ENCODE measurements around the gene HMCES.
A peak's percentile ranks its signal among the peaks of the same experiment; 100 is the strongest.
"Not testable (repeated sequence)": the region's sequence is repeated elsewhere in the genome, so short reads cannot be mapped to it uniquely, and the experiment has no call there.

The HMCES gene

DNA sequence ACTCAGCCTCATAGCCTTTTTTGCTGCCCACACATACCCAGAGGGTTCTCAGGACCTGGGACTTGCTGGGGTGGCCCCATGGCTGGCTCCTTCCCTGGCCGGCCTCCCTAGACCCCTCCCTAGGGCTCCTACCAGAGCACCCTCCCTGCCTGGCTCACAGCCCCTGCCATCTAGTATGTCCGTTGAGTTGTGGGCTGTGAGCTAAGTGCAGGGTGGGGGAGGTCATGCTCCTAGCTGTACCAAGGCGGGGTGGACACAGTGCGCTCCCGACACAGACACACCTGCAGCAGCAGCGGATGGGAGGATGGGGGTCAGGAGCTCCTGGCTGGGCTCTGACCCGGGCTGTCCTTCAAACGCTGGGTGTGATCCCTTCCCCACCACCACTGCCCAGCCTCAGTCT is 41.6 kb downstream of the HMCES start:
- DNase-seq (ENCODE audit: low read depth in 2 of 2), result no peak

DNA sequence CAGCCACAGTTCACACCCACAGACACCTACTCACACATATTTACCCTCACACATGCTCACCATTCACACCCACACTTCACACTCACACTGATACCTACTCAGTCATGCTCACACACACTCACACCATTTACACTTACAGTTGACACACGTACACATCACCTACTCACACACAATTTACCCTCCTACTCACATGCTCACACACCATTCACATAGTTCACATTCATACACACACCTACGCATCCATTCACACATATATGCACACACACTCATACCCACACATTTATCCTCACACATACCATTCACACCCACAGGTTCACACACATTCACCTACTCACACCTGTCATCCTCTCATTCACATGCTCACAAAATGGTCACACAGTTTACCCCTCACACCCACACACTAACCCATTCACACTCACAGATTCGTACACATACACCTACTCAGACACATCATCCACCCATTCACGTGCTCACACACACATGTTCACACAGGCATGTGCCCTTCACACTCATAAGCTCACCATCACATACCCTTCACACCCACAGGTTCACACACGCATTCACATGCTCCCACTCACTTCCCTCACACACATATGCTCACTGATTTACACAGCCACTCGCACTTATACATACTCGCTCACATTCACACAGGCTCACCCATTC is 42.3 kb downstream of the HMCES start:
- no peak for DNase-seq (ENCODE audit: low read depth in 2 of 2)

DNA sequence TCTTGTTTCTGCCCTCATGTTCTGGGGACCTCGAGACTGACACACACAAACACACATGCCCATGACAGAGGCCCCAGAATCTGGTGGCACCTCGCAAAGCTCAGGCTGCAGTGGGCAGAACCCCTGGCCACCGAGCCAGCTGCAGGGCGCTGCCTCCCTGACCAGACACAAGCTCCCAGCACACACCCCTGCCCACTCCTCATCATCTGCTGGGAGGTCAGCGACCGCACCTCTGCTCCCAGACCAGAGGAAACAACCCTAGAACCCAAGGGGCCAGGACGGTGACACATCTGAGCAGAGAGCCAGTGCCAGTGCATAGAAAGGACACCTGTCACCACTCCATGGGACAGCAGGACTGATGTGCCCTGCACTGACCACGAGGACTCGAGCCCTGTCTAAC is 43.2 kb downstream of the HMCES start:
- no peak for DNase-seq (ENCODE audit: low read depth in 2 of 2)

DNA sequence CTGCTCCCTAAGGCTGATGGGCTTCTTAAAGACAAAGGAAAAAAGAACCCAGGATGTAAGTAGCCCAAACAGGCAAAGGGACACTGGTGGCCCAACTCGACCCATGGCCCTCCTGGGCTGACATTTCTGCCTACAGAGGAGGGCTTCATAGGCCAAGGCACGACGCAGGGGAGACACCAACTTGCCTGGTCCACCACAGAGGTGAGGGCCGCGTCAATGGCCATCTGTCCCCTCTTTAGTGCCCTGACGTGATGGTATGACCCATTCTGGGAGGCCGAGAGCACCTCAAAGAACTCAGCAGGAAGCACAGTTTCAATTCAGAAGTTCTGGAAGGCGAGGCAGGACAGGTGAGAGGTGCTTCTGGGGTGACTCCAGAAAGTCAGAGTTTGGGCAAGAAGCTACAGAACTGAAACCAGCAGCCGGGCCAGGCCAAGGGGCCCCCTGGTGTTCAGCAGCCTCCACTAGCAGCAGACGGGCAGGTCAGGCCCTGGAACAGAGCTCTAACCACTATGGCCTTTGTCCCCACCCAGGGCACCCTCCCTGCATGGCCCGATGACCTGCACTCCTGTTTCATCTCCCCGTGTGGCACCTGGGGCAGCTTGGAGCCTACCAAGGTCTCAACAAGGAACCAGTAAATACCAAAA is 45.1 kb downstream of the HMCES start:
- no peak for DNase-seq (ENCODE audit: low read depth in 2 of 2)

DNA sequence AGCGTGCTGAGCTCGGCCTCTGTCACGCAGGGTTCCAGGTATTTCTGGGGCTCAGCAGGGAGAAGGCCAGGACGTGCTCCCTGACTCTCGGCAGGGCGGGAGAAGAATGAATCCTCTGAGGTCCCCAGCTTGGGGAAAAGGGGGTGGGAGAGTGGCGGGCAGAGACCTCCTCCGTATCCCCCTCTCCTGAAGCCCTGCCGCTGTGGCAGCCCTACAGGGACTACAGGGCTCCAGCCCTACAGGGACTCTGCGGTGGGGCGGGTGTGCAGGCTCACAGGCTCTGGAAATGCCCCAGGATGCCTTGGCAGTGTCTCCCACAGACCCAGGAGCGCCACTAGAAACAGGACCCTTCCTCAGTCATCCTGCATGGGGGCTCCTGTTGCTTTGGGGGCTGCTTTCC is 46.2 kb downstream of the HMCES start:
- no peak for DNase-seq (ENCODE audit: low read depth in 2 of 2)

DNA sequence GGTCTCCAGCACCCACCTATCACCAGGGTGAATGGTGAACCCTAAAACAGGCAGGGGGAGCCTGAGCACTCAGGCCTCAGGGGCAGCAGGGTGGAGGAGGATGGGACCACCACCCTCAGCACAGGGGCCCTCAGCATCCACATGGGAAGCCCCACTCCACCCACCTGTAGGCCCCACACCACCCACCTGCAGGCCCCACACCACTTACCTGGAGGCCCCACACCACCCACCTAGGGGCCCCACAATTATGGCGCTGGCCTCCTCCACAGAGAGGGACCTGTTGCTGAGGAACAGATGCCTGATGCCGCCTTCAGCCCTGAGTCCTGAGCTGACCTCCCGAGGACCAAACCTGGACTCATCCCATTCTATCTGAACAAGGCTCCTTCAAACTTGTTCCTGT is 46.7 kb downstream of the HMCES start:
- no peak for DNase-seq (ENCODE audit: low read depth in 2 of 2)

DNA sequence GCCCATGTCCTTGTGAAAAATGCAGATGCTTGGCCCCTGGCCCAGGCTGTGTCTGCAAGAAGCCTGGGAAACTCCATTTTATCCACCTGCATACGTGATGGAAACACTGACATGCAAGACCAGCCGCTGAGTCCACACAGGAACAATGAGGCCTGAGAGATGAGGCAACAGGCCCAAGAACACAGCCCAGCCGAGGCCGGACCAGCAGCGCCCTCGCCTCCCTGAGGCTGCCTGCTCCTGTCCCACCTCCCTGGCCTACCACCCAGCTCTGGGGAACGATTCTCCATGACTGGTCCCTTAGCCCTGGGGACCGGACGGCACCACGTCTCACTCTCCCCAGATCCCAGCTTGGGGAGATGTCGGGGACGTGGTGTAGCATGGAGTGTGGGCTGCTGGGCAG is 47.5 kb downstream of the HMCES start:
- no peak for DNase-seq (ENCODE audit: low read depth in 2 of 2)

DNA sequence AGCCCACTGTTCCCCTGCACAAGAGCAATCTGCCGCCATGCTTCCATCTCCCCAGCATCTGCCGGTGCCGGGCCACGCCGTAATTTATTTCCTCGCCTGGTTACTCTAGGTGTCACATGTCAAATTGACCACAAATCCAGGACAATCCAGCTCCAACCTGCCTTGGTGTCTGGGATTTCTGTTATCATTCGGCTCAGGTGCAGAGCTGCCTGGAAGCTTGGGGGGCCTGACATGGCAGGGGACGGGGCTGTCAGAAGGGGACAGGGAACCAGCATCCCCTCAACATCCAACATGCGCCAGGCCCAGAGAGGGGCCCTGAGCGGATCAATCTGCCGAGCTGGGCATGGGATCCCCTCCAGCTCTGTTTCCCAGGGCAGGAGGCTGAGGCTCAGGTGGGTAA is 47.9 kb downstream of the HMCES start:
- no peak for DNase-seq (ENCODE audit: low read depth in 2 of 2)

DNA sequence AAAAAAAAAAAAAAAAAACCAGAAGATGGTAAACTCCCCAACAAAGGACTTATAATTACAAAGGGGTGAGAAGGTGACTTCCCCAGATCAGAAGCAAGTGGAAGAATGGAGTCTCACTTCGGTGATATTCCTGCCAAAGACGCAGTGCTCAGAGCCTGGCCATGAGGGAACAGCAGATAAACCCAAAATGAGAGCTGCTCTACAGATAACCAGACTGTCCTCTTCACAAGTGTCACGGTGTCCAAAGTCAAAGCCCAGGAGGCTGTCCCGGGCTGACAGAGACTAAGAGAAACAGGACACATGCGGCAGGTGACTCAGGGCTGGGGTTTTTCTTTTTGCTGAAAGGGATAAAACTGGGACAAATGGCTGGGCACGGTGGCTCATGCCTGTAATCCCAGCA is 48.8 kb downstream of the HMCES start:
- no peak for DNase-seq (ENCODE audit: low read depth in 2 of 2)

DNA sequence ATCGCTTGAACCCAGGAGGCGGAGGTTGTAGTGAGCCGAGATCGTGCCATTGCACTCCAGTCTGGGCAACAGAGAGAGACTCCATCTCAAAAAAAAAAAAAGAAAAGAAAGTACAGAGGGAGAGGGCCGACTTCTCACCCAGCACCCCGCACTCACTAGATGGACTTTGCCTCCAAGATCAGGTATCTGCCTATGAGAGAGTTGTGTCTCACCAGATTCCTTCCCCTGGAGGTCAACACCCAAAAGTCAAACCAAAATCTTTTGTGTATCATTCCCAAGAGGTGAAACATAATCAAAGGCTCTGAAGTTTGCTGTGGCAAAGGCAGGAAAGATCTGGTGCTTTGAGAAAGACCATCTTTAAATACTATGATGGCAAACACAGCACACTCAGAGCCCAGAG is 51.2 kb downstream of the HMCES start:
- no peak for DNase-seq (ENCODE audit: low read depth in 2 of 2)

DNA sequence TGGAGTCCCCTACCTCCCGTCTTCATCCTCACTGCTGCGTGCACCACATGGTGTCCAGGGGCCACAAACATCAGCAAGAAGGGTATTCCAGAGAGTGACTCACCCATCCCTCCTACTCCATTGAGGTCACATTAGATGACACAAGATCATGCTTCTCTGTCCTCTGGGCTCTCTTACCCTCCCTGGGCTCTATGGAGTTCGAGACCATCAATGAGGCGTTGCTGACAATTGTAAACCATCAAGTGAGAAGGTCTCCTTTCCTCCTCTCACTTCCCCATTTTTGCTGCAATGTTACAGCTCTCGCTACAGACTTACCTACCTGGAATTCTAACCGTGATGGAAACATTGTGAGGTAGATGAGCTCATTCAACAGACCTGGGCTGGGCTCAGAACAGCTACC is 51.7 kb downstream of the HMCES start:
- no peak for DNase-seq (ENCODE audit: low read depth in 2 of 2)

DNA sequence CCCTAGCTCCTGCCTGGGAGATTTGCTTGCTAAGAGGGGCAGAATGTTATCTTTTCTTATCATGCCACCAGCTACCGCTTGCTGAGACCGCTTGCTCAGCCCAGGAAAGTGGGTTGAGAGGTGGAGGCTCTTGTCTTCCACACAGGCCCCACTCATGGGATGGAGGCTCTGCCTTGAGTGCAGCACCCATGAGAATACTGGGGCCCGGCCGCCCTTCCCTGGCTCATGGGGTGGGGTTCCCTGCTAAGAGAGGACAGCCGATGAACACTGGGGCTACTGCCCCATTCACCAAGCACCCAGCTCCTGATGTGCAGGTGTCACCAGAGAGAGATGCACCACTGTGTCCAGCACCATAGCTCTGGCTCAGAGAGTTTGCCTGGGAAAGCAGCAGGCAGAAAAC is 55.2 kb downstream of the HMCES start:
- no peak for DNase-seq (ENCODE audit: low read depth in 2 of 2)

DNA sequence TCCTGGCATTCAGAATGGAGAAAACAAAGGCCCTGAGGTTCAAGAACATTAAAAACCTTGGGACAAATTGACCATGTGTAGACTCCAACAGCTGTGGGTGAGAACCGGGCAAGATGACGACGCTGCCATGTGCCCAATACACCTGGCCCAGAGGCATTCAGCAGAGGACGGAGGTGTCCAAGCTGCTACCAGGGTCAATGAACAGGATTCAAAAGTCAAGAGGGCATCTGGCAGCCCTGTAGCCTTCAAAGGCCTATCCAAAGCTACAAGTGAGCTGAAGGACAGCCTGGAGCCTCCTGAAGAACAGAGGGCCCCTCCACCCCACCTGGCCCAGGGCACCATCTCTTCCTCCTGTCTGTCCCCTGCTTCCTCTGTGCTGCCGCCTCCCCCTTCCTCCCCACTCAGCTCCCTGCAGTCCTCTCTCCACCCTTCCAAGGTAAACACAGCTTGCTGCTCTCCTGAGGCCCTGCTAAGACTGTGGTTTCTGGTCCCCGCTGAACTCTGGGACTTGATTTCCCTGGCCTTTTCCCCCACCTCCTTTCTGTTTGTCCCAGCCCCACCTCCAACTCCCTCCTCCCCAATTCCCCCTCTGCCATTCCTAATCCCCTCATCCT is 57.5 kb downstream of the HMCES start:
- DNase-seq (ENCODE audit: low read depth in 2 of 2), result no peak

DNA sequence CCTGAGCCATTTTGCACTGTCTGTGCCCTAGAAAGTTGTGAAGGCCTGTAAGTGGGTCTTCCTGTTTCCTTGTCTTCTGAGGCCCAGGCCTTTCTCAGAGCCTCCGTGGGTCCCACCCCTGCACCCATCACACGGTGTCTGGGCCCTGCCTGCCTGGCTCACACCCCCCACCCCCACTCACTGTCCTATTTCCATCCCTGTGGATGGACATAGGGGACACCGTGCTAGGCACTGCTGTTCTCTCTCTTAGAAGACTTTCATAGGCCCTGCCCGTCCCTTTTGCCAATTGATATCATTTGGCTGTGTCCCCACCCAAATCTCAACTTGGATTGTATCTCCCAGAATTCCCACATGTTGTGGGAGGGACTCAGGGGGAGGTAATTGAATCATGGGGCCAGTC is 59.0 kb downstream of the HMCES start:
- DNase-seq (ENCODE audit: low read depth in 2 of 2), result not testable (repeated sequence)

DNA sequence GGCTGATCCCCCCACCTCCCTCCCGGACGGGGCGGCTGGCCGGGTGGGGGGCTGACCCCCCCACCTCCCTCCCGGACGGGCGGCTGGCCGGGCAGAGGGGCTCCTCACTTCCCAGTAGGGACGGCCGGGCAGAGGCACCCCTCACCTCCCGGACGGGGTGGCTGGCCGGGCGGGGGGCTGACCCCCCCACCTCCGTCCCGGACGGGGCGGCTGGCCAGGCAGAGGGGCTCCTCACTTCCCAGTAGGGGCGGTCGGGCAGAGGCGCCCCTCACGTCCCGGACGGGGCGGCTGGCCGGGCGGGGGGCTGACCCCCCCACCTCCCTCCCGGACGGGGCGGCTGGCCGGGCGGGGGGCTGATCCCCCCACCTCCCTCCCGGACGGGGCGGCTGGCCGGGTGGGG is 60.5 kb downstream of the HMCES start:
- not testable (repeated sequence) for DNase-seq (ENCODE audit: low read depth in 2 of 2)

DNA sequence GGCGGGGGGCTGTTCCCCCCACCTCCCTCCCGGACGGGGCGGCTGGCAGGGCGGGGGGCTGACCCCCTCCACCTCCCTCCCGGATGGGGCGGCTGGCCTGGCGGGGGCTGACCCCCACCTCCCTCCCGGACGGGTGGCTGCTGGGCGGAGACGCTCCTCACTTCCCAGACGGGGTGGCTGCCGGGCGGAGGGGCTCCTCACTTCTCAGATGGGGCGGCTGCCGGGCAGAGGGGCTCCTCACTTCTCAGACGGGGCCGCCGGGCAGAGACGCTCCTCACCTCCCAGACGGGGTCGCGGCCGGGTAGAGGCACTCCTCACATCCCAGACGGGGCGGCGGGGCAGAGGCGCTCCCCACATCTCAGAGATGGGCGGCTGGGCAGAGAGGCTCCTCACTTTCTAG is 61.2 kb downstream of the HMCES start:
- not testable (repeated sequence) for DNase-seq (ENCODE audit: low read depth in 2 of 2)

DNA sequence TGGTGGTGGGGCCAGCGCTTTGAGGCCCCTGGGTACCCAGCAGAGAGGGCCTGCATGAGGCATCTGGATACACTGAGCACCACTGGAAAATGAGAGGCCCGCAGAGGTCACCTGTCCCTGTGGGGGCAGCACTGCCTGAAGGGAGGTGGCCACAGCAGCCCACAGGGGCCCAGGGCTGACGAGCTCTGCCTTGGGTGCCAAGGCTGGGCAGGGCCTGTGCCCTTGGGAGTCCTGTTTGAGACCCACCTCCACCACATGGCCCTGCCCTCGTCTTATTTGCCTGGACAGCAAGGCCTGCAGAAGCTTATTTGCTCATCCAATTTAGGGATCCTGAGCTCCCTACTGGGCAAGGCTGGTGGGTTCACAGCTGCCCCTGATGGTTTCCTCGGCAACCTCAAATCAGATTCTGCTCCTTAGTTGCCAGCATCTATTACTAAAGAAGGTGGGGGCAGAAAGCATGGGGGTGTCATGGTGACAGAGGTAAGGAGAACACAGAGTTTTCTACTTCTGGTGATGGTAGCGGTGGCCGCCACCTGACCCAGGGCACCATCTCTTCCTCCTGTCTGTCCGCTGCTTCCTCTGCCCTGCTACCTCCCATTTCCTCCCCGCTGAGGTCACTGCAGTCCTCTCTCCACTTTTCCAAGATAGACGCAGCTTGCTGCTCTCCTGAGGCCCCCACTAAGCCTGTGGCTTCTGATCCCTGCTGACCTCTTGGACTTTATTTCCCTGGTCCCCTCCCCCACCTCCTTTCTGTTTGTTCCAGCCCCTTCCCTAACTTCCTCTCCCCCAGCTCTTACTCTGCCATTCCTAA is 62.9 kb downstream of the HMCES start:
- DNase-seq (ENCODE audit: low read depth in 2 of 2), result no peak

DNA sequence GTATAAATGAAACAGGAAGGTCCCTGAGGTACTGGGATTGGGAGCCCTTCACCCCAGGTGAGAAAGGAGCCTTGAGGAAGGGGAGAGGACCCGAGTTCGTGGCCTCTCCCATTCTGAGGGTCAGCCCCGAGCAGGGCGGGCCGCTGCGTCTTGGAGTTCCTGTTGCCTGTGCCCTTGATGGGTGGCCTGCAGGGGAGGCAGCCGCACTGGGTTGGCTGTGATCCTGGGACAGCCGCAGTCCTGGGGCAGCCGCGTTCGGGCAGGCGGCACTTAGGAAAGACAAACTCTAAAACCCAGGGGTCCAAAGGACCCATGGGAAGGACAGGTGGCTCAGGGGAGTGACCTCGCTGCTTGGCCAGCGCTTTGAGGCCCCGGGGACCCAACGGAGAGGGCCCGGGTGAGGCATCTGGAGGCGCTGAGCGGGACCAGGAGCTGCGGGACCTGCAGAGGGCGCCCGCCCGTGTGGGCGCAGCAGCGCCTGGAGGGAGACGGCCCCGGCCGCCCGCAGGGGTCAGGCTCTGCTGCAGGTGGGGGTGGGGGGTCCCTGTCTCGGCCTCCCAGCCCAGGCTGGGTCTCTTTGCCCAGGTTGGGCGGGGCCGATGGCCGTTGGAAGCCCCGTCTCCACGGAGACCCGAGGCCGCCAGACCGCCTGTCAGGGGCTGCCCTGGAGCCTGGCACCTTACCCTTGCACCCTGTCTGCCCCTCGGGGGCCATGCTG is 65.1 kb downstream of the HMCES start:
- DNase-seq (ENCODE audit: low read depth in 2 of 2), result peak in 1 of 2 donors; percentile 10

DNA sequence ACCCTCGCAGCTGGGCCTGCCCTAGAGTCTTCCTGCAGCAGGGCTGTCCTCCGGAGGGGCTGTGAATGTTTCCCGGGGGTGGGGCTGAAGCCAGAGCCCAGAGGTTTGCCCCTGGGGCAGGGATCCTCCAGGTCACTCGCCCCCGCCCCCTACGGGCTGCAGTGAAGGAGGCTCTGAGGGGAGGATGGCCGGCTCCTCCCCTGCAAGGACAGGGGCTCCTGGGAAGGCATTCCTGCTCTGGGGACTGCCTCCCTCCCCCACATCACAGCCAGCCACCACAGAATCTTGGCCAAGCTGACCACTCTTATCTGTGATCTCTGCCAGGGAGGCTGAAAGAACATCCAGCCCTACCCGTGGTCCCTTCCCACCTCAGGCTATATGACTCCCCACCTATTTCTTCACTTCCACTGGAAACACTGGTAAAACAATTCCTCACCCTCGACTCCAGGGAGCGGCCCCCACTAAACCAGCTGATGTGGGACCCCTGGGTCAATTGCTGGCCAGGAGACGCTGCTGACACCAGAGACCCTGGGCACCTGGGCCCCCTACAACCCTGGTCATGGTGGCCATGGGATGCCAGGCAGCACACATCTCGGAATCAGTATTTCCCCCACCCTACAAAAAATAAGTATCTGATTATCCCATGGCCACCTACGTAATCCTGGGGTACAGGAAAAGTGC is 66.0 kb downstream of the HMCES start:
- no peak for DNase-seq (ENCODE audit: low read depth in 2 of 2)

DNA sequence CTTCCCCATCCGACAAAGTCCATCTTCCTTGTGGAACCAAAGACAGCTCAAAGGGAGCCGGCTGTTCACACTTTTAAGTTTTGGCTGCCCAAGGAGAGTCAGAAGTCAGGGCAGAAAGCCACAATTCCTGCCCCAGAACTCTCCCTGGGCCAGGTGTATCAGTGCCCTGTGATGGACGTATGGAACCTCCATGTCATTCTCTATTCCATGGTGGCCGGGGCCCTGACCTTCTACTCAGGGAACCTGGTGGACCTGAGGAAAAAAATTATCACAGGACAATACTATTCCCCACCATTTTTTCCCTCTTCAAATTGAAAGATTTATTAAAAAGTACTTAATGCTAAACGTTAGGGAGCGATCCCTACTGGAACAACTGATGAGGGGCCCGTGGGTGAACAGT is 66.6 kb downstream of the HMCES start:
- no peak for DNase-seq (ENCODE audit: low read depth in 2 of 2)

DNA sequence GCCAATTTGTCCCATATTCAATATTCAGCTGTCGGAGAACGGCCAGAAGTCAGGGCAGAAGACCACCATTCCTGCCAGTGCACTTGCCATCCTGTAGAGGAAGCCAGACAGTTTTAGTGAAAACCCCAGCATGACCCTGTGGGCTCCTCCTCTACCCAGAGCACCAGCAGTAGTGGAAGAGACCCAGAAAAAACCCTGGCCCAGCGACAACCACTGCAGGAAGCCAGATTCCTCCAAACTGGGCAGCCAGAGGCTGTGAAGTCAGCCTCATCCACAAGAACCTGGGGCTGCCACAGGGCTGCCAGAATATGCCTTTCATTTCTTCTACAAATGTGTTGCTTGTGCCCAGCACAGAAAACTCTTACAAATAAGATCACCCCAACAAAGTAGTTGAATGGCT is 67.3 kb downstream of the HMCES start:
- DNase-seq (ENCODE audit: low read depth in 2 of 2), result no peak

Data from stimulated activated CD4-positive, alpha-beta T cell treated with anti-CD3 and anti-CD28 coated beads, Interleukin-1b, Interleukin-23, amount 100 ng/mL, for 1 hour (primary cell).